Naive thymus-derived CD4-positive, alpha-beta T cell (primary cell): Measurements from ENCODE around the gene METRNL. TPM values are rescaled to one million over a fixed set of nuclear protein-coding genes. Genes with fewer than 3 reads are reported as not detected.

Experiments
- ATAC-seq: fragments of 150-1000 bp; cut with Tn5 transposase; 2 replicates; pipeline ENCODE4 v1.10.0; 2021; ENCODE audit warnings: mild to moderate bottlenecking, moderate library complexity
- CTCF ChIA-PET: fragments of 350-600 bp; sonication (Branson Sonifier 250); formaldehyde crosslinking; loops from one replicate; lab custom pipeline; 2021; ENCODE audit warnings: antibody characterized with exemption; lab: Charles Lee
- POLR2A ChIA-PET: fragments of 350-600 bp; sonication (Branson Sonifier 250); formaldehyde crosslinking; loops from one replicate; lab custom pipeline; 2021; ENCODE audit warnings: antibody characterized with exemption, inconsistent platforms; lab: Charles Lee
- DNase-seq, 9 donors: peaks; one replicate each; pipeline versions ENCODE4 v3.0.0 to v3.0.0-alpha.2; 2020 to 2022; ENCODE audit warnings: mixed read lengths in 1 of 9
- H3K27ac ChIP-seq: one replicate; pipeline ENCODE4 v1.7.0; 2013; ENCODE audit warnings: mild to moderate bottlenecking, low read depth, low read length, moderate library complexity
- H3K27me3 ChIP-seq, 2 donors: one replicate each; pipeline ENCODE4 v1.7.0; 2013; ENCODE audit warnings: low read length in 2 of 2, mild to moderate bottlenecking in 2 of 2, moderate library complexity in 2 of 2; ENCODE audit not compliant: control insufficient read depth in 2 of 2, insufficient read depth in 2 of 2
- H3K36me3 ChIP-seq, 3 experiments: 1 replicate in 2 of 3; 2 replicates in 1 of 3; pipeline ENCODE4 v1.7.0; 2013; ENCODE audit warnings: low read length in 3 of 3, mild to moderate bottlenecking in 3 of 3, moderate library complexity in 1 of 3; ENCODE audit not compliant: insufficient read depth in 3 of 3, control insufficient read depth in 2 of 3
- H3K4me1 ChIP-seq, 2 donors: one replicate each; pipeline ENCODE4 v1.7.0; 2013; ENCODE audit warnings: low read length in 2 of 2, mild to moderate bottlenecking in 2 of 2, moderate library complexity in 1 of 2; ENCODE audit not compliant: control insufficient read depth in 2 of 2, insufficient read depth in 2 of 2
- H3K4me3 ChIP-seq: 2 replicates; pipeline ENCODE4 v1.7.0; 2013; ENCODE audit warnings: mild to moderate bottlenecking, low read length
- H3K9me3 ChIP-seq, 3 experiments: 1 replicate in 2 of 3; 2 replicates in 1 of 3; pipeline ENCODE4 v1.7.0; 2013; ENCODE audit warnings: low read length in 3 of 3; ENCODE audit not compliant: control insufficient read depth in 2 of 3
- H3K27ac Mint-ChIP-seq, 9 donors: one replicate each; pipeline ENCODE4 v1.8.0; 2020 to 2022; ENCODE audit warnings: mixed read lengths in 9 of 9, mild to moderate bottlenecking in 8 of 9, moderate library complexity in 5 of 9, inconsistent platforms in 2 of 9
- H3K27me3 Mint-ChIP-seq, 5 donors: one replicate each; pipeline ENCODE4 v1.8.0; 2021 to 2022; ENCODE audit warnings: mixed read lengths in 5 of 5, mild to moderate bottlenecking in 1 of 5
- H3K36me3 Mint-ChIP-seq, 5 donors: one replicate each; pipeline ENCODE4 v1.8.0; 2020 to 2022; ENCODE audit warnings: mixed read lengths in 5 of 5, mild to moderate bottlenecking in 3 of 5, inconsistent platforms in 1 of 5
- H3K4me1 Mint-ChIP-seq, 7 donors: one replicate each; pipeline ENCODE4 v1.8.0; 2020 to 2022; ENCODE audit warnings: mixed read lengths in 7 of 7, mild to moderate bottlenecking in 3 of 7, inconsistent platforms in 1 of 7
- H3K4me3 Mint-ChIP-seq, 10 donors: one replicate each; pipeline ENCODE4 v1.8.0; 2020 to 2022; ENCODE audit warnings: mild to moderate bottlenecking in 10 of 10, mixed read lengths in 10 of 10, moderate library complexity in 6 of 10, inconsistent platforms in 2 of 10
- H3K9me3 Mint-ChIP-seq, 11 donors: one replicate each; pipeline ENCODE4 v1.8.0; 2020 to 2022; ENCODE audit warnings: mixed read lengths in 11 of 11, mild to moderate bottlenecking in 4 of 11, inconsistent platforms in 1 of 11, moderate library complexity in 1 of 11
- intact Hi-C, 2 donors: fragments of 100-400 bp; cut with micrococcal nuclease; formaldehyde crosslinking; loops; one replicate each; pipeline ENCODE4 v1.15.1; 2023
- polyA plus RNA-seq, 2 donors: library from polyadenylated mRNA; unstranded; fragments of 300-500 nt; fragmentation: Illumina TruSeq; gene quantifications; one replicate each; pipeline ENCODE4 v1.2.3, GENCODE V29; 2021
- total RNA-seq, 6 experiments: library from RNA in 5 of 6; stranded (reverse) in 5 of 6; gene quantifications; 1 replicate in 5 of 6; 2 replicates in 1 of 6; pipeline ENCODE4 v1.2.3 and lab custom pipeline; 2021 to 2026

Gene METRNL
- total and polyA plus RNA-seq, 7 experiments from 2014 or later = 1.0 to 147 (median 10.3) TPM; not detected in 2

- ChIA-PET CTCF (no interaction called here), POLR2A (interaction anchor here (1.1 kb wide), 1 partner anchor 73 kb away, joined by 3 read pairs; no protein-coding TSS in a partner anchor)
- Mint-ChIP-seq H3K27ac (peak overlapping the region in 2 of 9 donors; percentile 2 to 62), H3K4me1 (peaks cover 21 to 31% (median 24%) of the 10 kb centered on the region in 7 donors), H3K9me3 (peaks cover 0 to 2% (median 0%) of the 10 kb centered on the region in 11 donors), H3K4me3 (peak overlapping the region in 1 of 10 donors; percentile 25), H3K27me3 (peaks cover 20 to 57% (median 33%) of the 10 kb centered on the region in 5 donors), H3K36me3 (peaks cover 0 to 2% (median 0%) of the 10 kb centered on the region in 5 donors)
- Histone ChIP-seq H3K27me3 (peaks cover 0 to 4% of the 10 kb centered on the region in 2 donors), H3K27ac (no peak overlapping the region), H3K4me1 (peaks cover 10 to 15% of the 10 kb centered on the region in 2 donors), H3K4me3 (no peak overlapping the region), H3K9me3 (no peaks in the 10 kb centered on the region), H3K36me3 (no peaks in the 10 kb centered on the region)
- peak in 2 of 9 donors; percentile 7 for DNase-seq
- intact Hi-C loops = no loop called here
- no peak for ATAC-seq
Measured at GRCh38 chr17:83123896-83124801, 44.7 kb downstream of the METRNL start.

GRCh38 chr17:83124871-83125514 lies 45.6 kb downstream of the METRNL start:
- H3K4me3 Mint-ChIP-seq = peak overlapping the region in 5 of 10 donors; percentile 25 to 61 (median 48)
- H3K27me3 Mint-ChIP-seq = peaks cover 20 to 51% (median 27%) of the 10 kb centered on the region in 5 donors
- peak overlapping the region; percentile 23 for H3K4me3 ChIP-seq
- peak in 5 of 9 donors; percentile 8 to 63 (median 23) for DNase-seq
- peaks cover 15 to 25% (median 19%) of the 10 kb centered on the region in 7 donors for H3K4me1 Mint-ChIP-seq
- peaks cover 10 to 15% of the 10 kb centered on the region in 2 donors for H3K4me1 ChIP-seq
- H3K36me3 ChIP-seq = no peaks in the 10 kb centered on the region
- intact Hi-C loops = no loop called here
- ChIA-PET POLR2A (no interaction called here), CTCF (interaction anchor here (0.6 kb wide), 1 partner anchor 111 kb away, joined by 3 read pairs; no protein-coding TSS in a partner anchor)
- peak overlapping the region in 5 of 9 donors; percentile 41 to 81 (median 52) for H3K27ac Mint-ChIP-seq
- H3K27me3 ChIP-seq = peaks cover 0 to 4% of the 10 kb centered on the region in 2 donors
- peaks cover 0 to 2% (median 0%) of the 10 kb centered on the region in 5 donors for H3K36me3 Mint-ChIP-seq
- ATAC-seq = peak; percentile 19
- H3K9me3 ChIP-seq = no peaks in the 10 kb centered on the region
- H3K27ac ChIP-seq = peak overlapping the region; percentile 11
- H3K9me3 Mint-ChIP-seq = peaks cover 0 to 2% (median 0%) of the 10 kb centered on the region in 11 donors

DNA sequence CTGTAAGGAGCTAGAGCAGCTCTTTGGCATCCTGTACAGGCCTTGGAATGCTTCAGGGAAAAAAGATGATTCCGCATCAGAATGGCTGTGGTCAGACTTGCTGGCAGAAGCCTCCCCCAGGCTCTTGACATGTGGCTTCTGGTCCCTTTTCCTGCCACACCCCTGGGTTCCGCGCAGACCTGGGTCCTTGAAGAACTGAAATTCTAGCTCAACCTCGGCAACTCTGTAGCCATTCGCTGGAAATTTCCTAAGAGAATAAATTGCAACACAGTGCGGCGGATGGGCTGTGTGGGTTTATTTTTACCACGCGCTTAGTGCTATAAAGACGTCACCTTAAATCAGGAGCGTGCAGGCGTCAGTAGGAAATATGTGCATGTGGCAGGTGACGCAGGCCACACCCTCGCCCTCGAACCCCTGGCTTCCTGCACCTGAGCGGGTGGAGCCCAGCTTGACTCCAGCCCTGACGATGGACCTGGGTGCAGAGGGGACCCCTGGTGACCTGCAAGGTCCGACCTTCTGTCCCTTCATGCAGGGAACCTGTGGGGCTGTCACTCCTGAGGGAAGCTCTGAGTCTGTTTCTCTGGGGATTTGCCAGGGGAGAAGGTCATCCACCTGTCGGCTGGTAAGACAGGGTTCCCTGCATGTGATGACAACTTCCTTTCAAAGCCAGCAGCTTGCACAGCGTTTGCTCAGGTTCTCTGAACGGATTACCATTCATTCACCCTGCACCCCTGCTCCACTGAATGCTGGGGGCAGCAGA lies 46.3 kb downstream of the METRNL start:
- Mint-ChIP-seq H3K27ac (peak overlapping the region in 5 of 9 donors; percentile 48 to 81 (median 63)), H3K4me3 (peak overlapping the region in 7 of 10 donors; percentile 25 to 61 (median 47)), H3K27me3 (peaks cover 20 to 45% (median 27%) of the 10 kb centered on the region in 5 donors), H3K36me3 (peaks cover 0 to 2% (median 0%) of the 10 kb centered on the region in 5 donors), H3K4me1 (peaks cover 9 to 18% (median 12%) of the 10 kb centered on the region in 7 donors), H3K9me3 (peaks cover 0 to 2% (median 0%) of the 10 kb centered on the region in 11 donors)
- peak overlapping the region; percentile 23 for H3K4me3 ChIP-seq
- ChIA-PET POLR2A (no interaction called here), CTCF (interaction anchor here (0.6 kb wide), 1 partner anchor 112 kb away, joined by 3 read pairs; no protein-coding TSS in a partner anchor)
- DNase-seq (peak in 7 of 9 donors; percentile 26 to 58 (median 39)), ATAC-seq (peak; percentile 79)
- H3K27me3 ChIP-seq = peaks cover 0 to 4% of the 10 kb centered on the region in 2 donors
- H3K4me1 ChIP-seq = peaks cover 10 to 15% of the 10 kb centered on the region in 2 donors
- no peaks in the 10 kb centered on the region for H3K9me3 ChIP-seq
- intact Hi-C loops = no loop called here
- H3K27ac ChIP-seq = peak overlapping the region; percentile 11
- H3K36me3 ChIP-seq = no peaks in the 10 kb centered on the region

DNA sequence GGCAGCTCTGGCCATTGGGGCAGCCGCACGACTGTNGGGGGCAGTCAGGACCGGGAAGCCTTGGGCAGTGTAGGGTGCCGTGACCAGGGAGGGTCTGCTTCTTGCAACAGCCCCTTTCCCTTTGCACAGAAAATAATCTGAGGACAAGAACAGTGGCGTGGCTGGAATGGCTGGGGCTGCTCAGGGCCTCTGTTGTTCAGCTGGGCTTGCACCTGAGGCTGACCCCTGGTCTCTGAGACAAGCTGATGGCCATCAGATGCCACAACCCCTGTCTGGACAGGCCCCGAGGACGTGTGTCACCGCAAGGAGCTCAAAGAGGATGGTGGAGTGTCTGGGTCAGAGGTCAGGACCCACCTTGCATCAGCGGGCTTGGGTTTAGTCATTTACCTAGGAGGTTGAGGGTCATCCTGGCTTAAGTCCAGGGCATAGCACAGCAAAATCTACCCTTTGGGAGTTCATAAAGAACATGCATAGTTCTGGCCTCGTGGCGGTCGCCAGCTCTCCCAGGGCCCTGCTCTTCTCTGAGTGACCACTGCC lies 46.9 kb downstream of the METRNL start:
- Histone ChIP-seq H3K4me1 (peaks cover 10 to 15% of the 10 kb centered on the region in 2 donors), H3K9me3 (no peaks in the 10 kb centered on the region), H3K27me3 (peaks cover 0 to 4% of the 10 kb centered on the region in 2 donors), H3K4me3 (no peak overlapping the region), H3K27ac (no peak overlapping the region), H3K36me3 (no peaks in the 10 kb centered on the region)
- H3K4me1 Mint-ChIP-seq = peaks cover 9 to 18% (median 12%) of the 10 kb centered on the region in 7 donors
- H3K9me3 Mint-ChIP-seq = peaks cover 0 to 2% (median 0%) of the 10 kb centered on the region in 11 donors
- peaks cover 0 to 2% (median 0%) of the 10 kb centered on the region in 5 donors for H3K36me3 Mint-ChIP-seq
- no peak overlapping the region for H3K4me3 Mint-ChIP-seq
- ChIA-PET POLR2A (no interaction called here), CTCF (no interaction called here)
- peaks cover 20 to 45% (median 27%) of the 10 kb centered on the region in 5 donors for H3K27me3 Mint-ChIP-seq
- intact Hi-C loops = no loop called here
- no peak for ATAC-seq
- DNase-seq = no peak
- peak overlapping the region in 3 of 9 donors; percentile 32 to 64 (median 48) for H3K27ac Mint-ChIP-seq

- Mint-ChIP-seq H3K4me1 (peaks cover 7 to 17% (median 11%) of the 10 kb centered on the region in 7 donors), H3K27me3 (peaks cover 15 to 40% (median 25%) of the 10 kb centered on the region in 5 donors), H3K4me3 (no peak overlapping the region), H3K27ac (no peak overlapping the region), H3K9me3 (peaks cover 0 to under 1% (median 0%) of the 10 kb centered on the region in 11 donors), H3K36me3 (no peaks in the 10 kb centered on the region)
- CTCF ChIA-PET = no interaction called here
- Histone ChIP-seq H3K36me3 (no peaks in the 10 kb centered on the region), H3K27ac (no peak overlapping the region), H3K9me3 (no peaks in the 10 kb centered on the region), H3K27me3 (peaks cover 0 to 4% of the 10 kb centered on the region in 2 donors), H3K4me1 (peaks cover 10 to 15% of the 10 kb centered on the region in 2 donors), H3K4me3 (no peak overlapping the region)
- DNase-seq = no peak
- POLR2A ChIA-PET = no interaction called here
- intact Hi-C loops = no loop called here
- ATAC-seq = no peak
Measured at GRCh38 chr17:83127431-83128160, 48.2 kb downstream of the METRNL start.
